Epithelial cell of proximal tubule (primary cell): ENCODE measurements around the gene TMEM242. TPM values are rescaled to one million over a fixed set of nuclear protein-coding genes. Genes with fewer than 3 reads are reported as not detected.

ENCODE experiments used
- DNase-seq: peaks from one replicate; pipeline ENCODE4 v3.0.0-alpha.2; 2011; ENCODE audit warnings: low read depth
- H3K4me3 ChIP-seq: 2 replicates; pipeline ENCODE4 v1.5.1; 2011; ENCODE audit warnings: low read depth, mild to moderate bottlenecking, low read length
- CTCF ChIP-seq: conservative IDR thresholded peaks from 2 replicates; pipeline ENCODE4 v1.5.1; 2012; ENCODE audit warnings: low read depth, mild to moderate bottlenecking, low read length
- total RNA-seq: library from RNA; depleted of rRNA; stranded (reverse); fragments of >200 nt; gene quantifications from 2 replicates; pipeline ENCODE4 v1.2.3, GENCODE V29; 2015

Gene TMEM242
- total RNA-seq, 1 donor from 2014 or later, result 5.2 TPM

- peak overlapping the region; percentile 42 for H3K4me3 ChIP-seq
- TF ChIP-seq CTCF, result no peak
- no peak for DNase-seq
Measured at GRCh38 chr6:157240059-157240959, 83.0 kb downstream of the TMEM242 start.

GRCh38 chr6:157239671-157240058, 83.7 kb downstream of the TMEM242 start:
- TF ChIP-seq CTCF, result no peak
- H3K4me3 ChIP-seq, result no peak overlapping the region
- DNase-seq, result no peak

Other genes with a start within 250 kb of the TMEM242 start
- 8.8 and 21.4 TPM in 2 replicates for gene ZDHHC14, start 57.7 kb upstream of the TMEM242 start, total RNA-seq